NCI-H2029 (cell line): ENCODE data around the gene ARRB1.
A peak's percentile ranks its signal among the peaks of the same experiment; 100 is the strongest.
"Not testable (repeated sequence)": the region's sequence is repeated elsewhere in the genome, so short reads cannot be mapped to it uniquely, and the experiment has no call there.

Source experiments
- DNase-seq: peaks from one replicate; lab custom pipeline; 2025; lab: John Stamatoyannopoulos, UW

Gene ARRB1

DNA sequence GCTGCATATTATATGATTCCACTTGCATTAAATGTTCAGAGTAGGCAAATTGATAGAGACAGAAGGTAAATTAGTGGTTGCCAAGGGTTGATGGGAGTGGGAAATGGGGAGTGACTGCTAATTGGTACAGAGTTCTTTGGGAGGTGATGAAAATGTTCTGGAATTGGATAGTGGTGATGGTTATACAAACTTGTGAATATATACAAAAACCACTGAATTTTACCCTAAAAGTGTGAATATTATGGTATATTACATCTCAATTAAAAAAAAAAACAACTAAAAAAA, 52.5 kb downstream of the ARRB1 start:
- no peak for DNase-seq

DNA sequence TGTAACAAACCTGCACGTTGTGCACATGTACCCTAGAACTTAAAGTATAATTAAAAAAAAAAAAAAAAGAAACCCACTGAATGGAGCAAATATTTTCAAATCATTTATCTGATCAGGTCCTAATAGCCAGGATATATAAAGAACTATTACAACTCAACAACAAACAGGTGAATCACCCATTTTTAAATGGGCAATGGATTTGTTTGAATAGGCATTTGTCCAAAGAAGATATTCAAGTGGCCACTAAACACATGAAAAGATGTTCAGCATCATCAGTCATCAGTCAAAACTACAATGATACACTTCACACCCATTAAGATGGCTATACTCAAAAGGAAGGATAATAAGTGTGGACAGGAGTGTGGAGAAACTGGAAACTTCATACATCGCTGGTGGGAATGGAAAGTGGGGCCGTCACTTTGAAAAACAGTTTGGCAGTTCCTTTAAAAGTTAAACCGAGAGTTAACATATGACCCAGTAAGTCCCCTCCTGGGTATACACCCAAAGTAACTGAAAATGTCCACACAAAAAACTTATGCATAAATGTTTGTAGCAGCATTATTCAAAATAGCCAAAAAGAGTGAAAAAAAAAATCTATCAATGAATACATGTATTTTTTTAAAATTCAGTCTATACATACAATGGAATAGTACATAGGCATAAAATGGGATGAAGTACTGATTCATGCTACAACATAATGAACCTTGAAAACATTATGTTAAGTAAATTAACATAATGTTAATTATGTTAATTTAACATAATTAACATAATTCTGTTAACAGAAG, 53.1 kb downstream of the ARRB1 start:
- peak; percentile 59 for DNase-seq

DNA sequence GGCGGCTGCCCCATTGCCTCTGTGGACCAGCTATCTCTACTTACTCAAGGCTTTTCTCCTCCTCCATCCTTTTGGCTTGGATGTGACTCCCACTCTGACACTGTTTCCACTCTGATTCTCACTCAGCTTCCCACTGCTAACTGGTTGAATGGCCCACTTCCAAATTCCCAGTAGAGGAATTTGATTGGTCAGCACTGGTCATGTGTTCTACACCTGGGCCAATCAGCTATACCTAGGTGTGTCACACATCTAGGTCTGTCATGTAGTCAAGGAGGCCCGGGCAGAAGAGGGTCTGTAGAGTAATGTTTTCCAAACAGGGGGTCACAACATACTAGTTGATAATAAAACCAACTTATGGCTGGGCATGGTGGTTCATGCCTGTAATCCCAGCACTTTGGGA, 57.6 kb downstream of the ARRB1 start:
- no peak for DNase-seq

DNA sequence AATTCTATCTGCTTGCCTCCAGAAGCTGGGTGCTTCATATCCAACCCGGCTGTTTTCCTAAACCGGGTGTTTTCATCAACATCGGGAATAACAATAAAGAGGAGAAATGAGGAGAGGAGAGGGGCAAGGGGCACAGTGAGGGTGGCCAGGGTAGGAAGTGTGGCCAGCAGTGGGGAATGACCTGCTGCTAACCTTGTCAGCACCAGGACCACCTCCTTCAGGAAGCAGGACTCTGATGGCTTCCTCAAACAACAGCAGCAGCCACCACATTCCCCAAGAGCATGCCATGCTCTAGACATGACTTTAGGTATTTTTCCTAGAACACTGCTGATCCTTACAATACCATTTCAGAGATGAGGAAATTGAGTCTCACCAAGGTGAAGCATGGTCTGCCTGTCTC, 58.5 kb downstream of the ARRB1 start:
- DNase-seq: no peak

DNA sequence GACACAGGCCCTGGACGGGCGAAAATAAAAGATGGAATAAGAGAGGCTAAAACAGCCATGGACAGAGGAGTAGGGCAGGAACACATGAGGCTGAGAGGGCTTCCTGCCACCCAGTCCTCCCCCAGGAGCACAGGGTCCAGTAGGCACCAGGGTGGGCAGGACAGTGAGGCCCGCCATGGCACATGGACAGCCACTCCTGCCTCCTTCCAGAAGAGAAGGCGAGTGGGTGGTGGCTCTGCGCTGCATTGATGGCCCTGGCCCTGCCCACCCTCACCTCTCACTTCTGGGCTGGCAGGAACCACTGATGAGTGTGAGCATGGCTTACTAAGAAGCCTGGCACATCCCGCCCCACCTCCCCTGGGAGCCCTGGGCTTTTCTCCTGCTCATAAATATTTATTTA, 59.7 kb downstream of the ARRB1 start:
- no peak for DNase-seq

DNA sequence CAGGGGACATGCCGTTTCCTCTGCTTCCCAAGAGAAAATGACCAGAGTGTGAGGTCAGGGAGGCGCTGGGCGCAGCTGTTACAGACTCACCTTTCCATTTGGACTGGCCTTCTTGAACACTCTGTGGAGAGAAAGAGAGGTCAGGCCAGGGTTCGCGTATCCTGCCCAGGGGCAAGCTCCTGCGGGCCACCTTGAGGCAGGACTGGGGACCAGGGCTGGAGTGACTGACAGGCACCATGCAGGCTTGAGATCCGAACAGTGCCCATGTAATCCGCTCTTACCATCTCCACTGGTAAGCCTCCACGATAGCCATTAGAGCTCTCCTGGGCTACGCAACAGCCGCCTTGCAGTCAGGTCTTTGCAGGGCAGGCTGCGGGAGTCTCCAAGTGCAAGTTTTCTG, 61.5 kb downstream of the ARRB1 start:
- no peak for DNase-seq

DNA sequence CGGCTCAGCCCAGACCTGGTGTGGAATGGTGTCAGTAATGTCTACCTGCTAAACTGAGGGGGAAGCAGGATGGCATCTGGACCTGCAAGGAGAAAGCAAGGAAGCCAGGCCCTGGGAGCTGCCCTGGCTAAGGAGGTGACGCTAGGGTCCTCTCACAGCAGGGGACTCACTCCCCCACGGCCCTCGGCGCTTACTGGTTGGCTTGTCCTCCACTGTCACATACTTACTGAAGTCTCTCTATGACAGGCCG, 62.0 kb downstream of the ARRB1 start:
- DNase-seq: no peak

DNA sequence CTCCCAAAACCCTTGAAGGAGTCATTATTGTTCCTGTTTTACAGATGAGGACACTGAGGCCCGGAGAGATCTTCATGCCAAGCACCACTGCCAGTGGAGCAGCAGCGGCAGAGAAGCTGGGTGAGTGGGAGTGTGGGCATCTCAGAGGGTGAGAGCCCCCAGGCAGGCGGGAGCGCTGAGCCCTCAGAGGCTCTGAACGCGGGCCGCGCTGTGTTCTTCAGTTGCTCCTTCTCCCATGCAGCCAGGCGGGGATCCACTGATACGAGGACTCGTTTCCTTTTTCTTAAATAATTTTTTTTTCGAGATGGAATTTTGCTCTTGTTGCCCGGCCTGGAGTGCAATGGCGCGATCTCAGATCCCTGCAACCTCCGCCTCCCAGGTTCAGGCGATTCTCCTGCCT, 63.9 kb downstream of the ARRB1 start:
- no peak for DNase-seq

DNA sequence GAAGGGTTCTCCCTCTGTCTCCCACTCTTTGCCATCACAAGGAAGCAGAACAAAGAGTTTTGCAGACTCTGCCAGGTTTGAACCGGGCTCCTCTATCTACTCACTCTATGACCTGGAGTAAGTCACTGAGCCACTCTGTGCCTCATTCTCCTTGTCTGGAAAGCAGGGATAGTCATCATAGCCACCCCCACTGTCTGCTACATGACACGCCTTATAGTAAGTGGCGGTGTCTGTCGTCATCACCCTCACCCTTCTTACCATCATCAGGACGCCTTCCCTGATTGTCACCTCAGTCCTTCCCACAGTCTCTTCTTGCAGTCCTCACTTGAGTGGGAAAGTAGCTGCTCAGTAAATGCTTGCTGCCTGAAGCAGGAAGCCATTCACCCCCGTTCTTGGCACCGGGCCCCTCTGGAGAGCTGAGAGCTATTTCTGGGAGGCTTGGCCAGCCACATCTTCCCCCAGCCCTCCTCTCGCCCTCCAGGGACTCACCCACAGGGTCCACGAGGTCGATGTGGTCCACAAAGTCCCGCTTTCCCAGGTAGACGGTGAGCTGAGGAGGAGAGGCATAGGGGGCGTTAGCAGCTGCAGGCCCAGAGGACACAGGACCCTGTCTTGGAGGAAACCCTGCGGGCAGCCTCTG, 64.5 kb downstream of the ARRB1 start:
- no peak for DNase-seq

DNA sequence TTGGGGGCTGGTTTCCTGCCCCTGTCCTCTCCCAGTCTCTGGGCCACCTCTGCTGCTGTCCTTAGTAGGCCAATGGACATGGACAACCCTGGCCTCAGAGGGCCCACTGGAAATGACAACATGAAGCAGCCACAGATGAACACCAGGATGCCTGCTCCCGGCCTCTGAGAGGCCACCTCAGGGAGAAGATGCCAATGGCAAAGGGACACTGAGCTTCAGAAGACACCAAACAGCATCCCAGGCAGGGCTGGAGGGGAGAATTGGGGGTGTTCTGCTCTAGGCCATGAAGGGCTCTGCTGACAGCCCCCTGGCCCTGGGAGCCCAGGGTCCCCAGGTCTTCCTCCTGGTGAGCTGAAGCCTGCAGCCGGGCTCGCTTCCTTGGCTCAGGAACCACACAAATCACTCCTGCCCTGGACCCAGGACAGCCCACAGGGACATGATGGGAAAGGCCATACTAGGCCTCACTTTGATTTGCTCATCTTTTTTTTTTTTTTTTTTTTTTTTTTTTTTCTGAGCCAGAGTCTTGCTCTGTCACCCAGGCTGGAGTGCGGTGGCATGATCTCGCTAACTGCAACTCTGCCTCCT, 65.6 kb downstream of the ARRB1 start:
- no peak for DNase-seq

DNA sequence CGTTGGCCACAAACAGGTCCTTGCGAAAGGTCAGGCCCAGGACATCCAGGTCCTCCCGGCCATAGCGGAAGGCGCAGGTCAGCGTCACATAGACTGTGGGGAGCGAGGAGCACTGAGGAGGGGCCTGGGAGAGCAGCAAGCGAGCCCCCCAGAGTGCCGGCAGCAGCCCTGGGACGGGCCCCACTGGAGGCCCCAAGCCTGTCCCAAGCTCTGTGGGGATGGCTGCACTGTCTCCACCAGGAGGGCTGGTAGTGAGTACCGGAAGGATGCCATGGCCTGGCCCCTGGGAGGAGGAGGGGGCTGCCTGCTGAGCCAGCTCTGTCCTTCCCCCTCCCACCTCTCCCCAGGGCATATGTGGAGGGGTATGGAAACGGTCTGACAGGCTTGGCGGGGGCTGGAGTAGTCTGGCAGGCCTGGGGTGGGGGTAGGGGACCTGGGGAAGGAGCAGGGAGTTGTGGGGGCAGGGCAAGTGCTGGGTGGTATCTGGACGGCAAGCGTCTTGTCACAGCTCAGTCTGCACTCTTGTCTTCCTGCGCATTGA, 68.0 kb downstream of the ARRB1 start:
- DNase-seq: no peak

DNA sequence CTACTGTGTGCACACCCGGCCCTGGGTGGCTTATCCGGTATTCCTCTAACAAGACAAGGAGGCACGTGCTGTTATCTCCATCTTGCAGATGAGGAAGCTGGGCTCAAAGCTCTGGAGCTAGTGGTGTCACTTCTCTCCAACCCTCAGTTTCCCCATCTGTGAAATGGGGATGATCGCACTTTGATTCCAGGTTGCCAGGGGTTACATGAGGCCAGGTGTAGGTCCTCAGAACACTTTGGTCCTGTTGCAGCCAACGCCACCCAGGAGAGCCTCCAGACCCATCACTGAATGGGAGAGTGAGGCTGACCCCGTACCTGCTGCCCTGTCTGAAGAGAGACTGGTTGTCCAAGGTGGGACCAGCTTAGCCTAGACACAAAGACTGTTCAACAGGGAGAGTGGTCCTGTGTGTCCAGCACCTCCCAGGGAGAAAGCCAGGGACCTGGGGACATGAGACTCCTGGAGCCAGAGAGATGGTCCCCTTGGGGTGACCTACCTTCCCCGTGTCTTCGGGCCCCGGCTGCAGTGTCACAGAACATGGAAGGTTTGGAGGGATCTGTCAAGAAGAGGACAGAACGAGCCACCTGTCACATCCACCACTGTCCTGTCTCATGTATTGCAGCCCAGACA, 69.9 kb downstream of the ARRB1 start:
- DNase-seq: no peak

DNA sequence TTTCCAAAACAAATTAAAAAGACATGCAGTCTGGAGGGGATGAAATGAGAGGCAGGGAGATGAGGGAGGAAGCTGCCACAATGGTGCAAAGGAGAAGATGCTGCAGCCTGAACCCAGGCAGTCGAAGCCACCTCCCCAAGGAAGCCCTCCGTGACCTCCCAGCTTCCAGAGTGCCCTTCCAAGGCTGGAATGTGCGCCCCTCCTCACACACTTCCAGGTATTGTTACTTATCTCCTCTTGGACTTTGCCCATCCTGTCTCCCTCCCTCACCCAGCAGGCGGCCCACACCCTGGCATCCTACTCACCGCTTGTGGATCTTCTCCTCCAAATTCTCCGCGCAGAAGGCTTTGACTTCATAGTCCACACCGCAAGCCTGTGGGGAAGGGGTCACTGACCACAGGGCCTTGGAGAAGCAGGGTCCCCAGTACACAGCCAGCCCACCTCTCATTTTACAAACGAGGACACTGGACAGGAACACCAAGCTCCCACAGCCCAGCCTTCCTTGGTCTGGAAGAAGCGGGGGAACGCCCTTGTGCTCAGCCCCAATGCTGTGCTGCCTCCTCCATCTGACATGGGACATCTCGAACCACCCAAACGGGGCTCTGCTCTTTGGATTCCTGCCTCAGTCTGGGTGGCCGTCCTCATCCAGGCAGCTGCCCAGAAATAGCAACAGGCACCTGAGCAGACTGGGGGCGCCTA, 70.5 kb downstream of the ARRB1 start:
- DNase-seq: no peak

DNA sequence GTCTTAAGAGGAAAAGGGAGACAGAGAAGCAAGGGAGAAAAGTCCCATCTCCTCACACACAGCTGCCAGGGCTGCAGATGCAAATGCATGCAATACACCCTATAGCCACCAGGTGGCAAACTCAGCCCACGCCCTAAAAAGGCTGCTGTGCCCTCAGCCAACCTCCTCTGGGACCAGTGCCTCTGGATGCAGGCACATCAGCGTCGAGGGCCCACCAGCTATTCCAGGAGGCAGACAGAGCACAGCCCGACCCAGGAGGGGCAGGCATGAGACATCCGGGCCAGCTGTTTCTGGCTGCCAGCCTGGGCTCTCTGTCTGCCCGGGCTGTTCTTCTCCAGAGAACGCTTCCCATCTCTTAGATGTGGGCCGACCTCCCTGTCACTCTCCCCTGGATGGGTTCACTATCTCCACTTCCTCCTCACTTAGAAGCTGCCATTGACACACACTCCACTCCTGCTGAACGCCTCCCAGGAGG, 71.2 kb downstream of the ARRB1 start:
- peak; percentile 44 for DNase-seq

DNA sequence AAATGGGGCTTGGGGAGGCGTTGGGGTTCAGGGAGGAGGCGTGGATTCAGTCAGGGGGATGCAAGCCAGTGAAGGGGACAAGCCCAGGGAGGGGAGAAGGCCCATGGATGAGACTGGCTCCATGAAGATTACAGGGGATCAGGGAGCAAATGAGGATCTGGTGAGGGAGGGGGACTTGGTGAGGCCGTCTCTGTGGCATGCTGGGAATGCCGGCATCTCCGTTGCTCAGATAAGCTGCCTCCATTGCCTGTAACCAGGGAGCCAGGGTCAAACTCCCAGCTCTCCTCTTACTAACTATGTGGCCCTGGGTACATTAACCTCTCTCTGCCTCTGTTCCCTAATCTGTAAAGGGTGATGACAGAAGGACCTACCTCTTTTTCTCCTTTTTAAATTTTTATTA, 72.2 kb downstream of the ARRB1 start:
- no peak for DNase-seq

DNA sequence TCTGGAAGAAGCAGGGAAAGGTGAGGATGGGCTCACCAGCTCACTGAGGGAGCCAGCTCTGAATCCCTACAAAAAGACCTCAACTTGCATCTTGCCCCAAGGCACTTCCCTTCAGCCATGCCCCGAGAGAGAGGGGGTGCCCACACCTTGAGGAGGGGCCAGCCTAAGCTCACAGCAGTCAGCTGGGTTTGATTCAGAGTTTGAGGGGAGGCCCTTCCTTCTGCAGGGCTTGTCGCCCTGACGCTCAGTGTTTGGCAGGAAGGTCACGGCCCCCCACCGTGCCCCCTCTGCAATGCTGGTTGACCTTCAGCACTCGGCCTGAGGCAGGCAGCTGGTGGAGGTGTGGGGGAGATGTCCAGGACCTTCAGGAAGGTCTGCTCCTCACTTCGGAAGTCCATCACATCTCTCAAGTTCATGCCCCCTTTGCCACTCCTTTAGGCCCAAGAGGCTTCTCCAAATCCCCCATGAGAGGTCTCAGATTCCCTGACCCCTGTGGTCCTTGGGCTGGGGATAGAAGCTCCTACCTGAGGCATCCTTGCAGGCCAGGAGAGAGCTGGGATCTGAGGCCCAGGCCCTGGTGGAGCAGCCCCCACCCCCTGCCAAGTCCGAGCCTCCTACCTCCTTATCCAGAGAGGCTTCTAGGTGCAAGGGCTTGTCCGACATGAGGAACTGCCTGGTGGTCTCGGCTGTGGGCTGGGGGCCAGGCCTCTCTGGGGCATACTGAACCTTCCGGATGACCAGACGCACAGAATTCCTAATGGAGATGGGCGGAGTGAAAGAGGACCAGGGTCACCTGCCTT, 73.3 kb downstream of the ARRB1 start:
- no peak for DNase-seq

DNA sequence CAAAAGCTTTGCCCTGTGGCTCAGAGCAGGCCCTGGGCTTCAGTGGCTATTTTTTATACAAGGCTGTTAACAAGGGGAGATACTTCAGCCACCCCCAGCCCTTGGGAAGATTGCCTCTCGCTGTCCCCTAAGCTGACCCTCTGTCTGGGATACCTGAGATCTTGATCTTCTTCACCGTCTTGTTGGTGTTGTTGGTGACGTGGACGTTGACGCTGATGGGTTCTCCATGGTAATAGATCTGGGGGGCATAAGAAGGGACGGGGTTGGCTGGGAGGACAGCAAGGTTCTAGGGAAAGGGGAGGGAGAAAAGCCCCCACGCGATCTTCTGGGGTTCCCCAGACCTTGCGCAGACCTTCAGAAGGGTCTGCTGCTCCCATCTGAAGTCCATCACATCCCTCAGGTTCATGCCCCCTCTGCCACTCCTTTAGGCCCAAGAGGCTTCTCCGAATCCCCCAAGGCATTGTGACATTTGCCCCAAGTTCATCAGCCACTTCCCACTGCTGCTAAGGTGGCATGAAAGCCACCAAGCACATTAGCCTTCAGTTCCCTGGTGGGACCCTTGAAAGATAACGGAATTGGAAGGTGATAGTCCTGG, 74.2 kb downstream of the ARRB1 start:
- DNase-seq: no peak

DNA sequence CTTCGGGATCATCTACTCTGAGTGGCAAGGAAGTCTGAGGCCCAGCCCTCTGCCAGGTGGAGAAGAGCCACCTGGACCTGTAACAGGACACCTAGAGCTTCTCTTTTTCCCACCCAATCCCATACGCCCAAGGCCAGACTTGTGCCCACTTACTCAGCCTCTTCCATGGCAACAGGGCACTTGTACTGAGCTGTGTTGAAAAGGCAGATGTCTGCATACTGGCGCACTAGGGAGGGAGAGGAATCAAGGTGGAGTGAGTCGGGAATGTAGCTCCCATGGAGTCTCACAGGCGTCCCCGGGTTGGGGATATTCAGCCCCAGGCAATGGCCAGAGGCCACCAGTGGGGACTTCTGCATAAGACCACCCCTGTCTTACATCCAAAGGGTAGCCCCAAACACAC, 74.8 kb downstream of the ARRB1 start:
- DNase-seq: peak; percentile 98

DNA sequence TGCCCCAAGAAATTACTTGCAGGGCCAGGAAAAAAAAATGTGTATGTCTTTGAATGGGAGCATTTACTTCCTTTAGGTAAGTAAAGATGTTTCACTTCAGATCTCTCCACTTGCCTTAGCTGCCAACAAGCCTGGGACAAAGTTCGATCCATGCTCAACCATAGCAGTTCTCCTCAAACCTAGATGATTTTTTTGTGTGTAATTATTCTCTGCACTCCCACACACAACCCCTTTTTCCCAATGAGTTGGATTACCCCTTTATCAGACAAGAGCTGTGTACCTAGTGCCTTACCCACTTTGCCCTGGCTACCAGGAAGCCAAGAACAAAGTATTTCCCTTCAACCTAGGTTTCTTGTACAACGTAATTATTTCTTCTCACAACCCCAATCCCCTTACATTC, 75.3 kb downstream of the ARRB1 start:
- no peak for DNase-seq

DNA sequence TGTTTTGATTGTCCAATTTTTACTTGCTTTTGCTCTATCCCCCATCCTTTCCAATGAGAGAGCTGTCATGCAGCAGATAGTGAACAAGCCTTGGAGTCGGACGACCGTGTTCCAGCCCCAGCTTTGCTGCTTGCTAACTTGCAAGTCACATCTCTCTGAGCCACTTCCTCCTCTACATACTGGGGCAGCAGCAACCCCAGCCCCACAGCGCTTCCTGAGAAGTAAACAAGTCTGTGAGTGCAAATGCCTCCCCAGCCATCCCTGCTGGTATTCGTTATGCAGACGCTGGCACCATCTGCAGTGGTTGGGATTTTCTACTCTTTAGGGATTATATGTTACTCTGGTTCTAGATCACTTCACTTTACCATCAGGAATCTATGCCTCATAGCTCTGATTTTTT, 75.9 kb downstream of the ARRB1 start:
- no peak for DNase-seq

DNA sequence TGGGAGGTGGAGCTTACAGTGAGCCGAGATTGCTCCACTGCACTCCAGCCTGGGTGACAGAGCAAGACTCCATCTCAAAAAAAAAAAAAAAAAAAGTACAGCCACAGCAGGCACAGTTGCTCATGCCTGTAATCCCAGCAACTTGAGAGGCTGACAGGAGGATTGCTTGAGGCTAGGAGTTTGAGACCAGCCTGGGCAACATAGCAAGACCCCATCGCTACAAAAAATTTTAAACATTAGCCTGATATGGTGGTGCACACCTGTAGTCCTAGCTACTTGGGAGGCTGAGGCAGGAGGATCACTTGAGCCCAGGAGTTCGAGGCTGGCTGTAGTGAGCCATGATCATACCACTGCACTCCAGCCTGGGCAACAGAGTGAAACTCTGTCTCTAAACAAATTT, 76.7 kb downstream of the ARRB1 start:
- DNase-seq: not testable (repeated sequence)
